ENCODE data around the gene ATR. TPM values are rescaled to one million over a fixed set of nuclear protein-coding genes. Genes with fewer than 3 reads are reported as not detected.
"Not testable (repeated sequence)": the region's sequence is repeated elsewhere in the genome, so short reads cannot be mapped to it uniquely, and the experiment has no call there.

The ATR gene
- total RNA-seq, 1 experiment from 2014 or later = 20.4 TPM

DNA sequence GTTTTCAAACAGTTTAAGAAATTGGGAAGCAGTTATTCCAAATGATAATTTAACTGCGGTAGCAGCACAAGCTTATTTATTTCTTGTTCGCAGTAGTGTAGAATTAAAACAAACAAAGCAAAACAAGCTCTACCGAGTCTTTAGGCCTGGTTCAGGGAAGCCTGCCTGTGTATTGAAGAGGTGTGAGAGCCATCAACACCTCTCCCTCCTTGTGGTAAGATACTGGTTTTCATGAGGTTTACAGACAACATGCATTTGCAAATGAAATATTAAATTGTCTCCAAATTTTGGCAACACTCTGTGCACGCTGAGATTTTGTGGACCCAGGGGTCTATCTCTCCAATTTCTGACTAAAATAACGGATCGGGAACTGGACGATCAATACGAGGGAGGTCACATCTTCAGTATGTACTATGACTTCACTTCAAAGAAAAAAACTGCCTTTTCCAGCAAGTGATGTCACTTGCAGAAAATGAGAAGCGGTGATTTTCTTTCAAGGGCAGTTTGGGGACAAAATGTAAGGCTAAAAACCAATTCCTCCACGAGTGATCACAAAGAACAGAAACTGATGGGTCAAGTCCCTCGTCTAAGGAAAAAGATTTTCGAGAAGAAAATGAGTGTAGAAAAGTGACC lies 721 bp downstream of the ATR start:
- Histone ChIP-seq H3K27me3 (replicated peaks) (no peaks in the 10 kb centered on the region), H3K4me3 (peak overlapping the region; percentile 84), H3K27ac (peak overlapping the region; percentile 88), H3K4me1 (replicated peaks) (peaks cover 5% of the 10 kb centered on the region), H3K36me3 (peaks cover 18% of the 10 kb centered on the region), H3K9me3 (replicated peaks) (no peaks in the 10 kb centered on the region)
- DNase-seq (ENCODE audit: low read depth in 1 of 2, low spot score in 2 of 2) = peak in 1 of 2 experiments; percentile 43

DNA sequence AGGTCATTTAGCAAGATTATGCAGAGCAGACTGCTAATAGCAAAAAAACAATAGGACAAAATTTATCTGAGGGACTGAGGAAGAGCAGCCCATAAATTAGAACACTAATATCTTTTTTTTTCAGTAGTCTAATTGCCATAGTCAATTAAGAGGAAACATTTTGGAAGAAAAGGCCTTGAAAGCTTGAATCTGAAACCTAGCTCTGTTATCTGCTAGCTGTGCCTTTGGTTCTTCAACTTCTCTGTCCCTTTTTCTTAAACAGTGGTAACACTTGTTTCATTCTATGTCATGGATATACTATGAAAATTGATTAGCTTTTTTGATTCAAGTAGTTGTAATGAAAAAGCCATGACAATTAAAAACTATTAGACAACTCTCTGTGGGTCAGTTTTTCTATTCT lies 1.7 kb downstream of the ATR start:
- H3K36me3 ChIP-seq = peaks cover 18% of the 10 kb centered on the region
- no peak for DNase-seq (ENCODE audit: low read depth in 1 of 2, low spot score in 2 of 2)
- H3K4me1 ChIP-seq (replicated peaks) = peaks cover 5% of the 10 kb centered on the region
- H3K9me3 ChIP-seq (replicated peaks) = no peaks in the 10 kb centered on the region
- no peak overlapping the region for H3K4me3 ChIP-seq
- no peaks in the 10 kb centered on the region for H3K27me3 ChIP-seq (replicated peaks)
- no peak overlapping the region for H3K27ac ChIP-seq

DNA sequence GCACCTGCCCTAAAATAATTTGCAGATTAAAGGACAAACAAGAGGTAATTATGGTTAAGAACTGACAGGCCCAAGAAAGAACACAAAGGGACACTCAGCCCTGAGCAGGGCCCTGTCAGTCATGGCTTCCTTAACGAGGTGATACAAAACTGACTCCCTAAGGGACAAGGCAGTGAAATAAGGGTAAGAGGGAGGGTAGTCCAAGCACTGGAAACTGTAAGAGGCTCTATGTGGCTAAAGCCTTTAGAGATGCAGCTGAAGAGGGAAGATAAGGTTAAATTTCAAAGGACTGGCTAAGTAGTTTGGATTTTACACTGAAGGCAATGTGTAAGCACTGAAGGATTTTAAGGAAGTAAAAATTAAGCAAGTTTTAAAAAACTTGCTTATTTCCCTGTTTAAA lies 3.9 kb downstream of the ATR start:
- Histone ChIP-seq H3K4me3 (no peak overlapping the region), H3K4me1 (replicated peaks) (peaks cover 8% of the 10 kb centered on the region), H3K27ac (no peak overlapping the region), H3K27me3 (replicated peaks) (no peaks in the 10 kb centered on the region), H3K36me3 (peaks cover 18% of the 10 kb centered on the region), H3K9me3 (replicated peaks) (no peaks in the 10 kb centered on the region)
- DNase-seq (ENCODE audit: low read depth in 1 of 2, low spot score in 2 of 2) = no peak

DNA sequence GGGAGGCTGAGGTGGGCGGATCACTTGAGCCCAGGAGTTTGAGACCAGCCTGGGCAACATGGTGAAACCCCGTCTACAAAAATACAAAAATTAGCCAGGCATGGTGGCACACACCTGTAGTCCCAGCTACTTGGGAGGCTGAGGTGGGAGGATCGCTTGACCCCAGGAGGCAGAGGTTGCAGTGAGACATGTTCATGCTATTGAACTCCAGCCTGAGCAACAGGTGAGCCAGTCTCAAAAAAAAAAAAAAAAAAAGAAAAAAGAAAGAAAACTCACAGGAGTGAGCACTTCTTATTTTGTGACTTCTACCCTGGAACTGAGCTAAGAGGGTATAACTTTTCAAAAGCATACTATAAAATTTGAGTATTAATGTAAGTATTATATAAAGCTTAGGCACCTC lies 4.3 kb downstream of the ATR start:
- H3K27me3 ChIP-seq (replicated peaks); H3K9me3 ChIP-seq (replicated peaks); H3K4me1 ChIP-seq (replicated peaks); H3K27ac ChIP-seq; DNase-seq (ENCODE audit: low read depth in 1 of 2, low spot score in 2 of 2); H3K4me3 ChIP-seq: not testable (repeated sequence)
- peaks cover 18% of the 10 kb centered on the region for H3K36me3 ChIP-seq

DNA sequence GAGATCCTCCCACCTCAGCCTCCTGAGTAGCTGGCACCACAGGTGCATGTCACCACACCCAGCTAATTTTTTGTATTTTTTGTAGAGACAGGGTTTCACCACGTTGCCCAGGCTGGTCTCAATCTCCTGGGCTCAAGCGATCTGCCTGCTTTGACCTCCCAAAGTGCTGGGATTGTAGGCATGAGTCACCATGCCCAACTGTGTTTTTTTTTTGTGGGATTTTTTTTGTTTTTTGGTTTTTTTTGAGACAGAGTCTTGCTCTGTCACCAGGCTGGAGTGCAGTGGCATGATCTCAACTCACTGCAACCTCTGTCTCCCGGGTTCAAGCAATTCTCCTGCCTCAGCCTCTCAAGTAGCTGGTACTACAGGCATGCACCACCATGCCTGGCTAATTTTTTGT lies 9.1 kb downstream of the ATR start:
- peak; percentile 35 to 44 for DNase-seq (ENCODE audit: low read depth in 1 of 2, low spot score in 2 of 2)
- H3K27ac ChIP-seq; H3K4me3 ChIP-seq; H3K36me3 ChIP-seq; H3K9me3 ChIP-seq (replicated peaks); H3K4me1 ChIP-seq (replicated peaks); H3K27me3 ChIP-seq (replicated peaks): not testable (repeated sequence)

DNA sequence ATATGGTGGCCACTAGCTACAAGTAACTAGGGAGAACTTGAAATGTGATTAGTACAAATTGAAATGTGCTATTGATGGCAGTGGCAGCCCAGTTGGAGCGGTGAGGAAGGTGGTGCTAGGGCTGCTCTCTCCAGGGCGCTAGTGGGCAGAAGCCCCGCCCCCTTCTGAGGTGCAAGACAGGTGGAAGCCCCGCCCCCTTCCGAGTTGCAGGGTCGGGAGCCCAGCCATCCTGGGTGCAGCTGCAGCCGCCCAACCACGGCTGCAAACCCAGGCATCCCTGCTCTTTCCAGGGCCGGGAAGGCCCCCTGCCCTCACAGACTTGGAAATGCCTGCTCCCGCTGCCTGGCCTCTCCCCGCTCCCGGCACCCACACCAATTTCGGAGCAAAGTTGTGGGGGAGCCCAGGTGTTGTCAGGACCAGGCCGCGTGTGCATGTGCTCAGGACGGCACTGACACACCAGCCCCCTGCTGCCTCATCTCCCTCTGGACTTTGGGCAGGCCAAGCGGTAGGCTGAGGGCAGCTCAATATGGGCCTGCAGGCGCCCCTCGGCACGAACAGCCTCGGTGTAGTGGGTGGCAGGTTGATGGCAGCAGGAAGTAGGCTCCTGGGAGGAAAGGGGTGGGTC lies 10.0 kb downstream of the ATR start:
- DNase-seq (ENCODE audit: low read depth in 1 of 2, low spot score in 2 of 2) = no peak
- H3K36me3 ChIP-seq = peaks cover 12% of the 10 kb centered on the region
- H3K27ac ChIP-seq = no peak overlapping the region
- H3K4me3 ChIP-seq = no peak overlapping the region
- no peaks in the 10 kb centered on the region for H3K9me3 ChIP-seq (replicated peaks)
- H3K4me1 ChIP-seq (replicated peaks) = peaks cover 9% of the 10 kb centered on the region
- no peaks in the 10 kb centered on the region for H3K27me3 ChIP-seq (replicated peaks)

DNA sequence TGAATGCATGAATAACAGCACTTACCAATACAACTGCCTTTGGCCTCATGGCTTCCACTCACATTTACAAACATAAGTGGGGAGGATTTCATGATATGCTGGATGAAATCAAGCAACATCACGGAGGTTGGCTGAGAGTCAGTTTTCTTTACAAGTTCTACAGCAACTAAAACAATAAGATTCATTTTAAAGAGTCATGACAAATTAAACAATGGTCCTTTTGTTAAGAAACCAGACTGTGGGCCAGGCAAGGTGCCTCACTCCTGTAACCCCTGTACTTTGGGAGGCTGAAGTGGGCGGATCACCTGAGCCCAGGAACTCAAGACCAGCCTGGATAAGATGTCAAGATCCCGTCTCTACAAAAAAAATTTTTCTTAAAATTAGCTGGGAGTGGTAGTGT lies 12.4 kb downstream of the ATR start:
- DNase-seq (ENCODE audit: low read depth in 1 of 2, low spot score in 2 of 2) = no peak
- H3K27me3 ChIP-seq (replicated peaks) = no peaks in the 10 kb centered on the region
- no peaks in the 10 kb centered on the region for H3K9me3 ChIP-seq (replicated peaks)
- no peak overlapping the region for H3K4me3 ChIP-seq
- peaks cover 14% of the 10 kb centered on the region for H3K36me3 ChIP-seq
- peaks cover 9% of the 10 kb centered on the region for H3K4me1 ChIP-seq (replicated peaks)
- H3K27ac ChIP-seq = no peak overlapping the region

DNA sequence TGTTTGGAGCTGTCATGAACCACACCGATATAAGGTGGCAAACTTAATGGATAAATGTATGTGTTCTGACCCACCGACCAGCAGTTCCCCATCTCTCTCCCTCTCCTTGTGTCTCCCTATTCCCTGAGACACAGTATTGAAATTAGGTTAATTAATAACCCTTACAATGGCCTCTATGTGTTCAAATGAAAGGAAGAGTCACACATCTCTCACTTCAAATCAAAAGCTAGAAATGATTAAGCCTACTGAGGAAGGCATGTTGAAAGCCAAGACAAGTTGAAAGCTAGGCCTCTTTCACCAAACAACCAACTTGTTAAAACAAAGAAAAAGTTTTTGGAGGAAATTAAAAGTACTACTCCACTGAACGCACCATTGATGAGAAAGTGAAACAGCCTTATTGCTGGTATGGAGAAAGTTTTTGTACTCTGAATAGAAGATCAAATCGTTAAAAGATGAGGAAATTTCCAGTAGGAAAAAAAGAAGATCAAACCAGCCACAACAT lies 15.0 kb downstream of the ATR start:
- H3K4me3 ChIP-seq = no peak overlapping the region
- no peak for DNase-seq (ENCODE audit: low read depth in 1 of 2, low spot score in 2 of 2)
- no peak overlapping the region for H3K27ac ChIP-seq
- H3K36me3 ChIP-seq = peaks cover 22% of the 10 kb centered on the region
- no peaks in the 10 kb centered on the region for H3K9me3 ChIP-seq (replicated peaks)
- no peaks in the 10 kb centered on the region for H3K4me1 ChIP-seq (replicated peaks)
- no peaks in the 10 kb centered on the region for H3K27me3 ChIP-seq (replicated peaks)

DNA sequence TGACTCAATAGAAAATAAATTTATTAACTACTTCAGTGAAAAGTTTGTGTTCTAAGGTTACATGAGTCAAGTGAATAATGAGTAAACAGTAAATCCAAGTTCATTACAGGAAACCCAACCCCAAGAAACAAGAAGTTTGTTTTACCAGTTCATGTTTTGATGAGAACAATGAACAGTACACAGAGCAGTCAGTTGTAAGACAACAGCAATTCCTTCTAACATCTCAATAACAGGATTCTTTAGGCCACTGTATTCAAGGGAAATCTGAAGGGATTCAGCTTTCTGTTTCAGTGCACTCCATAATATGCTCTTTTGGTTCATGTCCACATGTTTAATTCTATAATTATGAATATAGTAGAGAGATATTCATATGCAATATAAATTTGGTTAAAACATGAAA lies 18.4 kb downstream of the ATR start:
- H3K36me3 ChIP-seq = peaks cover 31% of the 10 kb centered on the region
- H3K4me1 ChIP-seq (replicated peaks) = no peaks in the 10 kb centered on the region
- H3K4me3 ChIP-seq = no peak overlapping the region
- no peaks in the 10 kb centered on the region for H3K27me3 ChIP-seq (replicated peaks)
- no peak for DNase-seq (ENCODE audit: low read depth in 1 of 2, low spot score in 2 of 2)
- H3K9me3 ChIP-seq (replicated peaks) = no peaks in the 10 kb centered on the region
- H3K27ac ChIP-seq = no peak overlapping the region

DNA sequence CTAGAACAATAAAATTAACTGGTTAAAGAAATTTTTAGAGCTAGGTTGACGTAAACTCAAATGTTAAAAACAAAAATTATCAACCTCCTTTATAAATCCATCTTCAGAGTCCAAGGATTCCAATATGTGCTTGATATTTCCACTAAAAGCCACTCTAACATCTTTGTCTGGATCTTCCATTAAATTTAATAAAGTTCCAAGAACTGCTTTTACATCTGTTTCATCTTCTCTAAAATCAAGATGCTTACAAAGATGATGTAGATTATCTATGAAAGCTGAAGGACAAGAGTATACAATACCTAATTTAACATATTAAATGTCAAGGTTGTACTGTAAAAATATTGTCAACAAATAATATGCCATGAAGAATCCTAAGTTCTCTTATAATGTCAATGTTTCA lies 24.8 kb downstream of the ATR start:
- H3K4me1 ChIP-seq (replicated peaks) = no peaks in the 10 kb centered on the region
- peaks cover 49% of the 10 kb centered on the region for H3K36me3 ChIP-seq
- no peaks in the 10 kb centered on the region for H3K27me3 ChIP-seq (replicated peaks)
- H3K27ac ChIP-seq = no peak overlapping the region
- DNase-seq (ENCODE audit: low read depth in 1 of 2, low spot score in 2 of 2) = no peak
- no peaks in the 10 kb centered on the region for H3K9me3 ChIP-seq (replicated peaks)
- no peak overlapping the region for H3K4me3 ChIP-seq

DNA sequence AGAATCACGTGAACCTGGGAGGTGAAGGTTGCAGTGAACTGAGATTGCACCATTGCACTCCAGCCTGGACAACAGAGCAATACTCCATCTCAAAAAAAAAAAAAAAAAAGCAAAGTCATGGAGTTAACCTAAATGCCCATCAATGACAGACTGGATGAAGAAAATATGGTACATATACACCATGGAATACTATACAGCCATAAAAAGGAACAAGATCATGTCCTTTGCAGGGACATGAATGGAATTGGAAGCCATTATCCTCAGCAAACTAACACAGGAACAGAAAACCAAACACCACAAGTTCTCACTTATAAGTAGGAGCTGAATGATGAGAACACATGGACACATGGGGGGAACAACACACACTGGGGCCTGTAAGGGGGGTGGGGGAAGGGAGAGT lies 26.0 kb downstream of the ATR start:
- H3K4me3 ChIP-seq; H3K27ac ChIP-seq; H3K9me3 ChIP-seq (replicated peaks); DNase-seq (ENCODE audit: low read depth in 1 of 2, low spot score in 2 of 2); H3K27me3 ChIP-seq (replicated peaks); H3K4me1 ChIP-seq (replicated peaks): not testable (repeated sequence)
- peaks cover 55% of the 10 kb centered on the region for H3K36me3 ChIP-seq

DNA sequence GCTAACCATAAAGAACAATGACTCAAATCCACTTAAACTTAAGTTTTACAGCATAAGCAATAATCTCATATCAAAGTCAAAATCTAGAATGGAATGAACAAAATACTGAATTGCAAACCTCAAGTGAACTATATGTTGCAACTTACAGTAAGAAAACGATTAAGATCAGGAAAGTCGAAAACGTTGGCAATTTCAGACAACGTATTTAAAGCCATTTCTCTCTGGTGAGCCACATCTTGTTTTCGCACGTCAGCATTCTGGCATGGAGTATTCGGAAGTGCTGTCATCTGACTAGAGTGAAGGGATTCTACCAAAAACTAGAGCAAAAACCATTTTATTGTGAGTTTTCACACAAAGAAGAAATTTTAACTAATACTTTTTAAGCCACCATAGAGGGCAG lies 28.5 kb downstream of the ATR start:
- peaks cover 50% of the 10 kb centered on the region for H3K36me3 ChIP-seq
- H3K27ac ChIP-seq = no peak overlapping the region
- no peak overlapping the region for H3K4me3 ChIP-seq
- no peaks in the 10 kb centered on the region for H3K9me3 ChIP-seq (replicated peaks)
- H3K27me3 ChIP-seq (replicated peaks) = no peaks in the 10 kb centered on the region
- H3K4me1 ChIP-seq (replicated peaks) = no peaks in the 10 kb centered on the region
- no peak for DNase-seq (ENCODE audit: low read depth in 1 of 2, low spot score in 2 of 2)

DNA sequence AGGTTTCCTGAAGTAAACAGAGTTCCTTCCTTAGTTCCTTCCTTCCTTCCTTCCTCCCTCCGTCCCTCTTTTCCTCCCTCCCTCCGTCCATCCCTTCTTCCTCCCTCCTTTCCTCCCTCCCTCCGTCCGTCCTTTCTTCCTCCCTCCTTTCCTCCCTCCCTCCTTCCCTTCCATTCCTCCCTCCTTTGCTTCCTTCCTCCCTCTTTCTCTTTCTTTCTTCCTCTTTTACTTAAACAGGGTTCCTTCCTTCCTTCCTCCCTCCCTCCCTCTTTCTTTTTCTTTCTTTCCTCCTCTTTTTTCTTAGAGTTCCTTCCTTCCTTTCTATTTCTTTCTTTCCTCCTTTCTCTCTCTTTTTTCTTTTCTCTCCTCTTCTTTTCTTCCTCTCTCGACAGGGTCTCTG lies 35.2 kb downstream of the ATR start:
- Histone ChIP-seq H3K27ac (no peak overlapping the region), H3K9me3 (replicated peaks) (no peaks in the 10 kb centered on the region), H3K27me3 (replicated peaks) (no peaks in the 10 kb centered on the region), H3K4me3 (no peak overlapping the region), H3K4me1 (replicated peaks) (no peaks in the 10 kb centered on the region), H3K36me3 (peaks cover 21% of the 10 kb centered on the region)
- no peak for DNase-seq (ENCODE audit: low read depth in 1 of 2, low spot score in 2 of 2)

DNA sequence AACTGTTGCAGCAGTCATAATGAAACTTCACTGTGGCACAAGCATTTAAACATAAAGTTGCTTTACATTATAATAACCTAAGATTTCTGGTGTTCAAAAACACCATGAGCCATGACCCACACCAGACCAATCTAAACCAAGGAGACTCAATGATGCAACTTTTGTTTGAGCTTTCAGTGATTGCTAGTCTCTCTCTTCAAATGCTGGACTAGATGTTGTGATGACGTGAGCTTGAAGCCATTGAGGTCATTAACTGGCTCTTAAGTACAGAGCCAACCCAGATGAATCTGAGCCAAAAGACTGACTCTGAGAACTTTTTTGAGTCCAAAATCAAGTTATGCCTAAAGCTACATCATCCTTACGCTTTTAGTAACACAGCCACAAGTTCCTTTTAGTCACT lies 36.5 kb downstream of the ATR start:
- DNase-seq (ENCODE audit: low read depth in 1 of 2, low spot score in 2 of 2) = no peak
- no peaks in the 10 kb centered on the region for H3K27me3 ChIP-seq (replicated peaks)
- 0 out of 2 replicates have a peak, but pooled peaks cover 12% of the 10 kb centered on the region for H3K36me3 ChIP-seq
- H3K4me1 ChIP-seq (replicated peaks) = no peaks in the 10 kb centered on the region
- no peak overlapping the region for H3K4me3 ChIP-seq
- no peak overlapping the region for H3K27ac ChIP-seq
- H3K9me3 ChIP-seq (replicated peaks) = no peaks in the 10 kb centered on the region

DNA sequence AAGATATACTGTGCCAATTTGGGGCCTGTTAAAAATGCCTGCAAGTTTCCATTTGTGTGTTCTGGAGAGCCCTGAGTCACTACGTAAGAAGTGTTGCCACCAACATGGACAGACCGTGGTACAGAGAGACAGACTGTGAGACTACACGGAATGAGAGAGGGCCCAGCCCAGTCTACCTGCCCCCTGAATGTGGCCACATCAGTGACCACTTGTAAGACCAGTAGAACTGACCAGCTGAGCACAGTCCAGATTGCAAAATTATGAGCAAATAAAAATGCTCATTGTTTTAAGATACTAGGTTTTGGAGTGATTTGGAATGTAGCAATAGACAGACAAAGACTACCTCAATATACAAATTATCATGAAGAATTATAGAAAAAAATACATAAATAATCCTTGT lies 42.0 kb downstream of the ATR start:
- H3K4me1 ChIP-seq (replicated peaks) = no peaks in the 10 kb centered on the region
- H3K27me3 ChIP-seq (replicated peaks) = no peaks in the 10 kb centered on the region
- no peaks in the 10 kb centered on the region for H3K9me3 ChIP-seq (replicated peaks)
- no peak overlapping the region for H3K27ac ChIP-seq
- no peak overlapping the region for H3K4me3 ChIP-seq
- DNase-seq (ENCODE audit: low read depth in 1 of 2, low spot score in 2 of 2) = no peak
- peaks cover 39% of the 10 kb centered on the region for H3K36me3 ChIP-seq
